GM06990 (cell line): ENCODE measurements around the gene LATS2.
"Not testable (repeated sequence)": the region's sequence is repeated elsewhere in the genome, so short reads cannot be mapped to it uniquely, and the experiment has no call there.

ENCODE experiments used
- DNase-seq: peaks from one replicate; pipeline ENCODE4 v3.0.0-alpha.2; 2011; ENCODE audit not compliant: insufficient read length; ENCODE audit errors: extremely low read depth
- H3K27me3 ChIP-seq: replicated peaks from 2 replicates; pipeline ENCODE4 v1.6.0; 2011; ENCODE audit warnings: low read length; ENCODE audit not compliant: control insufficient read depth, insufficient read depth
- H3K36me3 ChIP-seq: 2 replicates; pipeline ENCODE4 v1.5.1; 2011; ENCODE audit warnings: low read length; ENCODE audit not compliant: control insufficient read depth, insufficient read depth
- H3K4me3 ChIP-seq: replicated peaks from 2 replicates; pipeline ENCODE4 v1.5.1; 2011; ENCODE audit warnings: low read depth, mild to moderate bottlenecking, control low read depth, low read length
- TF ChIP-seq, protein P1 (sequence below): IDR thresholded peaks from 2 replicates; pipeline ENCODE4 v1.5.1; 2011; ENCODE audit warnings: low read length, control low read depth, mild to moderate bottlenecking, inconsistent platforms; ENCODE audit not compliant: insufficient read depth, poor library complexity, severe bottlenecking

The LATS2 gene

DNA sequence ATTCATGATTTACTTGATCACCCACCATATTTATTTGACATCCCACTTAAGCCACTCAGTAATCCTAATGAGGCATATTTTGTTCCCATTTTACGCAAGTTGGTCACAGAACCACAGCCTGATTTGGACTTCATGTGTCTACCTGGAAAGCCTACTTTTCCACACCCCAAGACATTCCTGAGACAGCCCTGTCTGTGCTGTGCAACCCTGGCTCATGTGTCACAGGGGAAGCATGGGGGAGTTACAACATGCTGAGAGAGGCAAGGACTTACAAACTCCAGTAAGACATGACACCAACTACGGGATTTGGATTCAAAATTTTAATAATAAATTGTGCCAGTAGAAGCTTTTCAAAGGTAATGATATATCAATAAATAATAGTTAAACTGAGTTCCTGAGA is 88.7 kb downstream of the LATS2 start:
- Histone ChIP-seq H3K4me3 (no peak overlapping the region), H3K36me3 (peaks cover 2% of the 10 kb centered on the region; the same call in 1 of the 2 replicates), H3K27me3 (no peaks in the 10 kb centered on the region)
- TF ChIP-seq, protein P1, sequence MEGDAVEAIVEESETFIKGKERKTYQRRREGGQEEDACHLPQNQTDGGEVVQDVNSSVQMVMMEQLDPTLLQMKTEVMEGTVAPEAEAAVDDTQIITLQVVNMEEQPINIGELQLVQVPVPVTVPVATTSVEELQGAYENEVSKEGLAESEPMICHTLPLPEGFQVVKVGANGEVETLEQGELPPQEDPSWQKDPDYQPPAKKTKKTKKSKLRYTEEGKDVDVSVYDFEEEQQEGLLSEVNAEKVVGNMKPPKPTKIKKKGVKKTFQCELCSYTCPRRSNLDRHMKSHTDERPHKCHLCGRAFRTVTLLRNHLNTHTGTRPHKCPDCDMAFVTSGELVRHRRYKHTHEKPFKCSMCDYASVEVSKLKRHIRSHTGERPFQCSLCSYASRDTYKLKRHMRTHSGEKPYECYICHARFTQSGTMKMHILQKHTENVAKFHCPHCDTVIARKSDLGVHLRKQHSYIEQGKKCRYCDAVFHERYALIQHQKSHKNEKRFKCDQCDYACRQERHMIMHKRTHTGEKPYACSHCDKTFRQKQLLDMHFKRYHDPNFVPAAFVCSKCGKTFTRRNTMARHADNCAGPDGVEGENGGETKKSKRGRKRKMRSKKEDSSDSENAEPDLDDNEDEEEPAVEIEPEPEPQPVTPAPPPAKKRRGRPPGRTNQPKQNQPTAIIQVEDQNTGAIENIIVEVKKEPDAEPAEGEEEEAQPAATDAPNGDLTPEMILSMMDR, result no peak
- DNase-seq, result no peak

DNA sequence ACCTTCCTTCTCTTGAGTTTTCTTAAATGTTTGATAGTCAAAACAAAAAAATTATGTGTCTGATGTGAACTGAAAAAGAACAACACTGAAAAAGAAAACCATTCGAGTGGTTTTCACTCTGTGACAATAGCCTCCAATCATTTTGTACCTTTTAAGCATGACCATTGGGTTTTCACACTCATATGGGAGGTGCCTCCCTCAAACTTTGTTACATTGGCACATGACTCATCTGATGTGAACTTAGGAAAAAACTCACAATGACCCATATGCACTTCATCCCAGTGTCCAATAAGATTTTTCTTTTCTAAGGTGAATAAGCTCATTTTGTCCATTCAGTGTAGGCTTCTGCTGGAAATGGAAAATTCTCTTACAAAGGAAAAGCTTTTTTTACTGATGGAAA is 92.2 kb downstream of the LATS2 start:
- H3K4me3 ChIP-seq, result no peak overlapping the region
- DNase-seq, result no peak
- H3K27me3 ChIP-seq, result no peaks in the 10 kb centered on the region
- H3K36me3 ChIP-seq, result no peaks in the 10 kb centered on the region
- TF ChIP-seq, protein P1, result no peak

DNA sequence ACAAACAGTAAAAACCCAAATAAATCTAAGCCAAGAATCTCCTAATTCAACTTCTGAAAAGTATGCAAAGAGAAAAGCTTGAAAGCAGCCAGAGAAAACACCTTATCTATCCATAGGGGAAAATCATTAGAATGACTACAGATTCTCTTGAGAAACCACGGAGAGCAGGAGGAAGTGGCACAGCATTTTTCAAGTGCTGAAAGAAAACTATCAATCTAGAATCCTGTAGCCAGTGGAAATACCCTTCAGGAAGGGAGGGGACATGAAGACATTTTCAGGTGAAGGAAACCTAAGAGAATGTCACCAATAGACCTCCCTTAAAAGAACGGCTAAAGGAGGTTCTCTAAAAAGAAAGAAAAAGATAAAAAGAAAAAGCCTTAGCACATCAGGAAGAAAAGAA is 92.6 kb downstream of the LATS2 start:
- H3K27me3 ChIP-seq, result no peaks in the 10 kb centered on the region
- TF ChIP-seq, protein P1, result no peak
- H3K4me3 ChIP-seq, result no peak overlapping the region
- no peak for DNase-seq
- no peaks in the 10 kb centered on the region for H3K36me3 ChIP-seq

DNA sequence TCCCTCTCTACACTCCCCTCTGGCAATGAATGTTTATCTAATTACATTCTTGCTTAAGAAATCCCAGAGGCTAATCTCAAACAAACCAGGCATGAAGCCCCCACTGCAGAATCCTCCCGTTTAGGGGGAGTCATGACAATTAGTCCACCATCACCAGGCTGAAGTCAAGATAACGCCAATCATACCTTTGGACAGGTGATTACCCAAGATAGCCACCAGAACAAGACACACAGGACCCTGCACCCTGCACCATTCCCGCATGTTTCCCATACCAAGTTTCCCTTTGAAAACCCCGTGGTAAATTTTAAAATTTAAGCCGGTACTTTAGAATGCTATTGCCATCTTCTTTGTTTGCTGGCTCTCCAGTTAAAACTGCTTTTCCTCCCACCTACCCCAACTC is 94.0 kb downstream of the LATS2 start:
- Histone ChIP-seq H3K36me3 (no peaks in the 10 kb centered on the region), H3K27me3 (no peaks in the 10 kb centered on the region), H3K4me3 (no peak overlapping the region)
- TF ChIP-seq, protein P1, result no peak
- no peak for DNase-seq

DNA sequence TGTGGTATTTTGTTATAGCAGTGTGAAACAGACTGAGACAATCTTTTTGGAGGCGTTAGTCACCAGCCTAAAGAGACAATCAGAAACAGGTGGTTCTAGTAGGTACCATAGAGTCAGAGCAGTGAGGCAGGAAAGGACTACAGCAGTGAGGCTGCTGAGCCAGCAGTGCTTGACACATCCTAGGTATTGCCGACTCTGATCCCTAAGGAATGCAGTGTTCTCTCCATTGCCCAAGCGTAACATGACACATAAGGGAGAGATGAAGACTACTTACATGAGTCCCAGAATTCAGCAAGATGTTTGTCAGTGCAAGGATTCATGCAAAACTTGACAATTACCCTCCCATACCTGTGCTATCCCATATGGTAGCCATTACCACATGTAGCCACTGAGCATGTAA is 96.5 kb downstream of the LATS2 start:
- TF ChIP-seq, protein P1, result no peak

DNA sequence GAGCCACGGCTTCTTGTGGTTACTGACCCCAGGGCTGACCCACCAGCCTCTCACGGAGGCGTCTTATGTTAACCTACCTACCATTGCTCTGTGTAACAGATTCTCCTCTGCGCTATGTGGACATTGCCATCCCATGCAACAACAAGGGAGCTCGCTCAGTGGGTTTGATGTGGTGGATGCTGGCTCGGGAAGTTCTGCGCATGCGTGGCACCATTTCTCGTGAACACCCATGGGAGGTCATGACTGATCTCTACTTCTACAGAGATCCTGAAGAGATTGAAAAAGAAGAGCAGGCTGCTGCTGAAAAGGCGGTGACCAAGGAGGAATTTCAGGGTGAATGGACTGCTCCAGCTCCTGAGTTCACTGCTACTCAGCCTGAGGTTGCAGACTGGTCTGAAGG is 99.7 kb downstream of the LATS2 start:
- DNase-seq, H3K27me3 ChIP-seq, H3K4me3 ChIP-seq, H3K36me3 ChIP-seq: not testable (repeated sequence)

More for the DNA sequence above, 96.5 kb downstream of the LATS2 start:
- H3K27me3 ChIP-seq, result no peaks in the 10 kb centered on the region
- H3K36me3 ChIP-seq, result no peaks in the 10 kb centered on the region
- DNase-seq, result no peak
- H3K4me3 ChIP-seq, result no peak overlapping the region
